Lower leg skin (tissue), 3 donors: ENCODE measurements around the gene PUDP.

Experiments used
- CTCF ChIP-seq, 3 donors: fragments of 450-650 bp; IDR thresholded peaks; one replicate each; pipeline ENCODE4 v1.5.1; 2016; ENCODE audit warnings: antibody characterized with exemption in 3 of 3, mild to moderate bottlenecking in 3 of 3, moderate library complexity in 2 of 3
- POLR2A ChIP-seq, 2 donors: fragments of 450-650 bp; IDR thresholded peaks; one replicate each; pipeline ENCODE4 v1.6.1; 2016 to 2017; ENCODE audit warnings: antibody characterized with exemption in 2 of 2, mild to moderate bottlenecking in 1 of 2, moderate library complexity in 1 of 2

GRCh38 chrX:7045238-7045955, 102.6 kb downstream of the PUDP start:
- TF ChIP-seq CTCF (IDR thresholded peaks at IDR 0.05) (no peak), POLR2A (IDR thresholded peaks at IDR 0.05) (no peak)
